ENCODE data around the gene SPRED1.
A peak's percentile ranks its signal among the peaks of the same experiment; 100 is the strongest.

SPRED1 gene

GRCh38 chr15:38285456-38285855 is 32.8 kb downstream of the SPRED1 start:
- no peak for ATAC-seq

GRCh38 chr15:38294126-38294525 is 41.5 kb downstream of the SPRED1 start:
- ATAC-seq: no peak

DNA sequence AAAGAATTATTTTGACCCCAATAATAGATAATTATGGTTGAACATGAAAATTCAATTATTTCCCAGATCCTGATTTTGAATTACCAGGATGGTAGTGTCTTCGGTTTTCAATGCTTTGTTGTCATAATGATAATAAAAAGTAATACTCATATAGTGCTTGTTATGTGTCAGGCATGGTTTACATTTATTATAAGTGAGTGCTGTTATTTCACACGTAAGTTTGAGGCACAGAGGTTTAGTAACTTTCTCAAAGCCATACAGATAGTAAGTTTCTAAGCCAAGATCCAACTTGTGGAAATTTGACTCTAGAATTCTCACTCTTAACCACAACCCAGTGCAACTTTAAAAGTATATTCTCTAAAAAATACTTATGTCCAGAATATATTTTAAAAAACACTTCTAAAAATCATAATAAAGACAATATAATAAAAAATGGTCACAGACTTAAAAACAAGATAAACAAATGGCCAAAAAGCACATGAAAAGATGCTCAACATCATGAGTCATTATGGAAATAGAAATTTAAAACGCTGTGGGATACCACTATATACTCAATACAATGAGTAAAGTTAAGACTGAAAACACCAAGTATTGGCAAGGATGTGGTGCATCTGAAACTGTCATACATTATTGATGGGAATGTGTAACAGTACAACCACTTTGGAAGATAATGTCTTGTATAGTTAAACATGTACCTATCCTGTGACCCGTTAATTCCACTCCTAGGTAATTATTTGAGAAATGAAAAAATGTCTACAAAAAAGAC is 45.2 kb downstream of the SPRED1 start:
- no peak for ATAC-seq

- no peak for ATAC-seq
Measured at GRCh38 chr15:38299216-38299615, 46.6 kb downstream of the SPRED1 start.

GRCh38 chr15:38300395-38300794 is 47.8 kb downstream of the SPRED1 start:
- ATAC-seq: no peak

GRCh38 chr15:38304481-38304880 is 51.8 kb downstream of the SPRED1 start:
- no peak for ATAC-seq

- no peak for ATAC-seq
Measured at GRCh38 chr15:38307251-38307650, 54.6 kb downstream of the SPRED1 start.

DNA sequence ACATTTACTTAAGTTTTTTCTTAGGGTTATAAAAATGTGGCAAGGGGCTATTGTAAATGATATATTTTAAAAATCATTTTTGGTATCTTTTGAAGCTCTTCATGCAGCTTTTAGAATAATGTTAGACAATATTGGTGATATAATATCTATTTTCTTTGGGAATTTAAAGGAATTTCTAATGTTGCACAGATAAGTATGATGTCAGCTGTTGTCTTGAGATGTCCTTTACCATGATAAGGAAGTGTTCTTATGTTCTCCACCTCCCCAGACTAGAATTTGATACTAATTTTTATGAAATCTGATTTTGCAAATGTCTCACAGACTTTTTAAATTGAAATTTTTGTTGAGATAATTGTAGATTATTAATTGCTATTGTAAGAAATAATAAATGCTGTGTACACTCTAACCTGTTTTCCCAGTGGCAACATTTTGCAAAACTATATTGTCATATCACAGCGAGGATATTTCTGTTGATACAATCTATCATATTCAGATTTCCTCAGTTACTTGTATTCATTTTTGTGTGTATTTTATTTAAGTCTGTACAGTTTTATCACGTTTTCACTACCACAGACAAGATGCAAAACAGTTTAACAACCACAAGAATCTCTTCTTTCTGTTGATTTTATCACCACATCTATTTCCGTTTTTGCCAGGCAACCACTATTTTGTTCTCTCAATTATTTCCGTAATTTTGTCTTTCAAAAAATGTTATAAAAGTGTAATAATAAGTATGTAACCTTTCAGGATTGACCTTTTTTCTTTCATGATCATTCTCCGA is 55.4 kb downstream of the SPRED1 start:
- ATAC-seq: no peak

DNA sequence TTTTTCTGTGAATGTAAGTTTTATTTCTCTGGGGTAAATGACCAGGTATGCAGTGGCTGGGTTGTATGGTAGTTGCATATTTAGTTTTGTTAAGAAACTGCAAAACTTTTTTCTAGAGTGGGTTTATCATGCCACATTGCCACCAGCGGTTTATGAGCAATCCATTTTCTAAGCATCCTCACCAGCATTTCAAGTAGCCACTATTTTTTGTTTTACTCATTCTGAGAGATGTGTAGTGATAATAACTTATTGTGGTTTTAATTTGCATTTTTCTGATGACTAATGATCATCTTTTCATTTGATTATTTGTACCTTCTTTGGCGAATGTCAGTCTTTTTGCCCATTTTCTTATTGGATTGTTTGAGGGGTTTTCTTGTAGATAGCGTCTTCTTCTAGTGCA is 56.2 kb downstream of the SPRED1 start:
- peak; percentile 79 to 82 for ATAC-seq

GRCh38 chr15:38312190-38312589 is 59.6 kb downstream of the SPRED1 start:
- ATAC-seq: no peak

- ATAC-seq: no peak
Measured at GRCh38 chr15:38316311-38316710, 63.7 kb downstream of the SPRED1 start.

GRCh38 chr15:38320181-38320580 is 67.5 kb downstream of the SPRED1 start:
- ATAC-seq: no peak

- ATAC-seq: no peak
Measured at GRCh38 chr15:38320866-38321265, 68.2 kb downstream of the SPRED1 start.

DNA sequence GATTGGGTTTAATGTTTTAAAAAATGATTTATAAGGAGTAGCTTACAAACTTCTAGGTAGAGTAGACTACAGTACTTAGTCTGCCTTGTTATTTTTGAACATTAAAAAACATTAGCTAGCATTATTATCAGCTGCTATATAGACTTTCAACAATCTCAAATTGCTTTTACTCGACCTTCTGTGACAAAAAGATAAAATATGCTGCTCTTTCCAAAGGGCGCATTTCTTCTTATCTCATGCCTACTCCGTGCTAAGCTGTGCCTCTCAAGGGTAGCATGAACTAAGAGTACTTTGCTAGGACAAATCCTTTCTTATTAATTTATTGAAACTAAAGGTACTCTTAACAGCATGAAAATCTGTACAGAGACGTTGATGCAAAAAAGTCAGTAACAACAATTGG is 71.3 kb downstream of the SPRED1 start:
- no peak for ATAC-seq

DNA sequence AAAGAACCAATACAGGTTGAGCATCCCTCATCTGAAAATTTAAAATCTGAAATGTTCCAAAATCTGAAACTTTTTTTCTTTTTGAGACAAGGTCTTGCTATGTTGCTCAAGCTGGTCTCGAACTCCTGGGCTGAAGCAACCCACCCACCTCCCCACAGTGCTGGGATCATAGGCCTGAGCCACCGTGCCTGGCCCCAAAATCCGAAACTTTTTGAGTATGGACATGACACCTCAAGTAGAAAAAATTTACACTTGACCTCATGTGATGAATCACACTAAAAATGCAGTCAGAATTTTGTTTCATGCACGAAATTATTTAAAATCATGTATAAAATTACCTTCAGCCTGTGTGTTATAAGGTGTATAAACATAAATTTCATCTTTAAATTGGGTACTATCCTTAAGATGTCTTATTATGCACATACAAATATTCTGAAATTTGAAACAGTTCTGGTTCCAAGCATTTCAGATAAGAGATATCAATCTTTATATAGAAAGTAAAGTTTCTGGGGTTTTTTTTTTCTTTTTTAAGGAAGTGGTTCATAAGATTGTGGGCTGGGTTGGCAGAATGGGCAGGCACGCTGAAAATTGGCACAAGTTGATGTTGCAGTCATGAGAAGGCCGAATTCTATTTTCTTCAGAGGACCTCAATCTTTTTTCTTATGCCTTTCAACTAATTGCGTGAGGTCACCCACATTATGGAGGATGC is 72.5 kb downstream of the SPRED1 start:
- ATAC-seq: no peak

- ATAC-seq: no peak
Measured at GRCh38 chr15:38325648-38325990, 73.0 kb downstream of the SPRED1 start.

GRCh38 chr15:38332711-38333110 is 80.1 kb downstream of the SPRED1 start:
- no peak for ATAC-seq

- ATAC-seq: no peak
Measured at GRCh38 chr15:38335116-38335515, 82.5 kb downstream of the SPRED1 start.

GRCh38 chr15:38344351-38344750 is 91.7 kb downstream of the SPRED1 start:
- no peak for ATAC-seq

- ATAC-seq: no peak
Measured at GRCh38 chr15:38349251-38349650, 96.6 kb downstream of the SPRED1 start.

- no peak for ATAC-seq
Measured at GRCh38 chr15:38351466-38351865, 98.8 kb downstream of the SPRED1 start.

DNA sequence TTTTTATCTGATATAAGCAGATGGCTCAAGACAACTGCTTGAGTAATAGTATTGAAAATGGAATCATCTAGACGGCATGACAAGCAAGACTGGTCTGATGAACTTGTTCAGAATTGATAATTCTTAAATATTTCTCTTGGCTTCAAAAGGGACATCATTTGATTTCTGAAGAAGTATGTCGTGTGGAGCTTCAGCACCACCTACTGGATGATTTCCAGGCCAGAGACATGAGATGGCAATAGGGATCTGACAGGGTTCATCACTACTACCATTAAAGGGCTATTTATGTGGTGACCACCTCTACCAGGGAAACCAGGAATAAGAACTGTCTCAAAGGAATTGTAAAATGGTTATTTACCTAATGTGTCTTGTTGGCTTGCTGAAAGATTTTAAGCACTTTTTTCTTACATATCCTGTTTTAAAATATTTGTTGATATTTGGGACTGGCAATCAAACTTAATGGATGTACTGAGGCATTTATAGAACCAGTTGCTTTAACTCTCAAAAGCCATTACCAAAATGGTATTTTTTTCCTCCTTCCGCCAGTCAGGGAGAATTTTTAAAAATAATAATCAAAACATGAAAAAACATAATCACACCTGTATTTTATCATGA is 101.8 kb downstream of the SPRED1 start:
- no peak for ATAC-seq

DNA sequence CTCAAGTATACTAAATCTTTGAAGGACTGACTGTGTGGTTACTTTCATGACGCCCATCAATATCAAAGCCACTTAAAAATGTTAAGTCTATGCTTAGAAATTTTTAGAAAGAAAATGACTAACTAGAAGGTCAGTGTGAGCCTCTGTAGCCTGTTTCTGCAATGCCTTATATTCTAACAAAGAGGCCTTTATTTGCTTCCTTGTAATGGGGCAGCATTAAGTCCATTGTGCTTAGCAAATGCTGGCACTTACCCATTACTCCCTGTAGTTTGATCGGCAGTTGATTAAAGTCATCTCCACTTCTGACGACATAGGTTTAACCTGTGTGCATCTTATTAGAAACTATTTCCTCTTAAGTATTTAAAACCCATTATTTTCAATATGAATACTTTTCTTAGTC is 109.7 kb downstream of the SPRED1 start:
- ATAC-seq: no peak

Data from activated CD4-positive, CD25-positive, alpha-beta regulatory T cell treated with anti-CD3 and anti-CD28 coated beads, Interleukin-2, amount 50 U/mL, for 24 hours (primary cell).